ENCODE measurements around the gene HHAT.

Gene HHAT

GRCh38 chr1:210360852-210361477 is 32.3 kb downstream of the HHAT start:
- no peak overlapping the region for H3K27ac Mint-ChIP-seq
- no peak overlapping the region for H3K4me3 Mint-ChIP-seq
- peaks cover 8% of the 10 kb centered on the region for H3K27me3 Mint-ChIP-seq (ENCODE audit: low read depth)
- no peaks in the 10 kb centered on the region for H3K36me3 Mint-ChIP-seq (ENCODE audit: low read depth)
- no peaks in the 10 kb centered on the region for H3K9me3 Mint-ChIP-seq
- no peaks in the 10 kb centered on the region for H3K4me1 Mint-ChIP-seq (ENCODE audit: low read depth)

DNA sequence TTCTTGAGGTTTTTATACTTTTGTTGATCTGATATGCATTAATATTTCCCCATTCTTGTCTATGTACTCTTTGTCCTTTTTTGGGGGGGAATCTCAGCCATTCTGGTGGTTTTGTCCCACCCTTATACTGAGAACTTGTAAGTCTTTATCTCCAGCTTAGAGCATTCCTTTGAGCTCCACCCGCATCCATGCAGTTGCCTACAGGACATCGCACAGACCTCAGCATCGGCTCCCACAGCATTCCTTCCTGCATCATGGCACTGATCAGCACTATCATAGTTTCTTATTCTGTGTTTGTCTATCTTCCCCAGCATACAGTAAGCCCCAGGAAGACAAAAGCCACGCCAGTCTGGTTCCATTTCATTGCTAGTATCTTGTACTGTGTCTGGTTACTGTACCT is 33.0 kb downstream of the HHAT start:
- Mint-ChIP-seq H3K27ac (no peak overlapping the region), H3K4me3 (no peak overlapping the region), H3K4me1 (ENCODE audit: low read depth) (no peaks in the 10 kb centered on the region), H3K36me3 (ENCODE audit: low read depth) (no peaks in the 10 kb centered on the region), H3K9me3 (no peaks in the 10 kb centered on the region), H3K27me3 (ENCODE audit: low read depth) (peaks cover 9% of the 10 kb centered on the region)

- Mint-ChIP-seq H3K4me3 (no peak overlapping the region), H3K36me3 (ENCODE audit: low read depth) (no peaks in the 10 kb centered on the region), H3K27me3 (ENCODE audit: low read depth) (peaks cover 11% of the 10 kb centered on the region), H3K27ac (no peak overlapping the region), H3K9me3 (no peaks in the 10 kb centered on the region), H3K4me1 (ENCODE audit: low read depth) (no peaks in the 10 kb centered on the region)
These were observed 33.8 kb downstream of the HHAT start for GRCh38 chr1:210362526-210362925.

DNA sequence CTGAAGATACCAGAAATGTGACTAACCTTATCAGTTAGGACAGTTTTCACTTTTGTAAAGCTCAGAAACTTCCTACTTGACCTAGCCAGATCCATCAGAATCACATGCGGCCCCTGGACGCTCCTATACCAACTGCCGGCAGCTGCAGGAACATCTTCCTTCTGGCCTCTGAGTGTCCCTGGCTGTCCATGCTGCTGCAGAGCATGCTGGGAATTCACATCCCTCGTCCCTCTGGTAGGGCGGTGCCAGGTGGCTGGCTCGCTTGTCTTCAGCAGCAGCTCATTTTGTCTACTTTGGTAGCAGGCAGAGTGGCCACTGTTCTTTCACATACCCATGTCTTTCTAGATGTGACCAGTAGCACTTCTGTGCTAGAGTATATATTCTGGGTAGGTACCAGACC is 34.4 kb downstream of the HHAT start:
- Mint-ChIP-seq H3K27ac (no peak overlapping the region), H3K4me3 (no peak overlapping the region), H3K27me3 (ENCODE audit: low read depth) (peaks cover 11% of the 10 kb centered on the region), H3K36me3 (ENCODE audit: low read depth) (no peaks in the 10 kb centered on the region), H3K9me3 (no peaks in the 10 kb centered on the region), H3K4me1 (ENCODE audit: low read depth) (no peaks in the 10 kb centered on the region)

GRCh38 chr1:210364479-210364878 is 35.8 kb downstream of the HHAT start:
- H3K27me3 Mint-ChIP-seq (ENCODE audit: low read depth) = peaks cover 6% of the 10 kb centered on the region
- no peaks in the 10 kb centered on the region for H3K4me1 Mint-ChIP-seq (ENCODE audit: low read depth)
- no peak overlapping the region for H3K4me3 Mint-ChIP-seq
- no peaks in the 10 kb centered on the region for H3K9me3 Mint-ChIP-seq
- no peak overlapping the region for H3K27ac Mint-ChIP-seq
- H3K36me3 Mint-ChIP-seq (ENCODE audit: low read depth) = no peaks in the 10 kb centered on the region

GRCh38 chr1:210366767-210367166 is 38.1 kb downstream of the HHAT start:
- Mint-ChIP-seq H3K27ac (no peak overlapping the region), H3K36me3 (ENCODE audit: low read depth) (no peaks in the 10 kb centered on the region), H3K4me3 (no peak overlapping the region), H3K9me3 (no peaks in the 10 kb centered on the region), H3K27me3 (ENCODE audit: low read depth) (peaks cover 6% of the 10 kb centered on the region), H3K4me1 (ENCODE audit: low read depth) (no peaks in the 10 kb centered on the region)

- H3K4me3 Mint-ChIP-seq = no peak overlapping the region
- no peaks in the 10 kb centered on the region for H3K9me3 Mint-ChIP-seq
- H3K4me1 Mint-ChIP-seq (ENCODE audit: low read depth) = no peaks in the 10 kb centered on the region
- no peaks in the 10 kb centered on the region for H3K36me3 Mint-ChIP-seq (ENCODE audit: low read depth)
- H3K27ac Mint-ChIP-seq = no peak overlapping the region
- peaks cover 6% of the 10 kb centered on the region for H3K27me3 Mint-ChIP-seq (ENCODE audit: low read depth)
These were observed 38.9 kb downstream of the HHAT start for GRCh38 chr1:210367566-210367965.

- H3K4me3 Mint-ChIP-seq = no peak overlapping the region
- H3K36me3 Mint-ChIP-seq (ENCODE audit: low read depth) = no peaks in the 10 kb centered on the region
- H3K9me3 Mint-ChIP-seq = no peaks in the 10 kb centered on the region
- H3K27ac Mint-ChIP-seq = no peak overlapping the region
- H3K27me3 Mint-ChIP-seq (ENCODE audit: low read depth) = peaks cover 3% of the 10 kb centered on the region
- peaks cover 2% of the 10 kb centered on the region for H3K4me1 Mint-ChIP-seq (ENCODE audit: low read depth)
These were observed 40.7 kb downstream of the HHAT start for GRCh38 chr1:210369425-210369824.

DNA sequence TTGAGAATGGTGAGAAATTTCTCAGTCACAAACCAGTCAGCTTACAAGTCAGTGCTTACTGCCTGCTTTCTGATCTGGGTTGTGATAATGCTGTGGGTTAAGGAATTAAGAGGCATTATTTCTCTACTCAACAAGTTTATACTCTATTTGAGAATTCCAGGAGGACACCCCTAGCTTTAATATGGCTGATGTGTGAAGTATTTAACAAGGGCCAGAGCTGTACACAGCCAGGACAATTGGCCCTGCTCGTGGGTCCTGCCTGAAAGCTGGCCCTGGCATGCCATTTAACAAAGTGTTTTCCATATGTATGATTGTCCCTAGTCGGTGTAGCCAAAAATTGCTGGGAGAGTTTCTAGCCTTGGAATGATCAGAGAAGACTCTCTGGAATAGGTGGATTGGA is 43.2 kb downstream of the HHAT start:
- Mint-ChIP-seq H3K9me3 (no peaks in the 10 kb centered on the region), H3K4me3 (no peak overlapping the region), H3K27ac (peak overlapping the region; percentile 13), H3K4me1 (ENCODE audit: low read depth) (peaks cover 3% of the 10 kb centered on the region), H3K27me3 (ENCODE audit: low read depth) (peaks cover 2% of the 10 kb centered on the region), H3K36me3 (ENCODE audit: low read depth) (no peaks in the 10 kb centered on the region)

- Mint-ChIP-seq H3K27me3 (ENCODE audit: low read depth) (peaks cover 7% of the 10 kb centered on the region), H3K36me3 (ENCODE audit: low read depth) (no peaks in the 10 kb centered on the region), H3K27ac (no peak overlapping the region), H3K4me3 (no peak overlapping the region), H3K9me3 (no peaks in the 10 kb centered on the region), H3K4me1 (ENCODE audit: low read depth) (peaks cover 3% of the 10 kb centered on the region)
These were observed 43.8 kb downstream of the HHAT start for GRCh38 chr1:210372491-210372890.

DNA sequence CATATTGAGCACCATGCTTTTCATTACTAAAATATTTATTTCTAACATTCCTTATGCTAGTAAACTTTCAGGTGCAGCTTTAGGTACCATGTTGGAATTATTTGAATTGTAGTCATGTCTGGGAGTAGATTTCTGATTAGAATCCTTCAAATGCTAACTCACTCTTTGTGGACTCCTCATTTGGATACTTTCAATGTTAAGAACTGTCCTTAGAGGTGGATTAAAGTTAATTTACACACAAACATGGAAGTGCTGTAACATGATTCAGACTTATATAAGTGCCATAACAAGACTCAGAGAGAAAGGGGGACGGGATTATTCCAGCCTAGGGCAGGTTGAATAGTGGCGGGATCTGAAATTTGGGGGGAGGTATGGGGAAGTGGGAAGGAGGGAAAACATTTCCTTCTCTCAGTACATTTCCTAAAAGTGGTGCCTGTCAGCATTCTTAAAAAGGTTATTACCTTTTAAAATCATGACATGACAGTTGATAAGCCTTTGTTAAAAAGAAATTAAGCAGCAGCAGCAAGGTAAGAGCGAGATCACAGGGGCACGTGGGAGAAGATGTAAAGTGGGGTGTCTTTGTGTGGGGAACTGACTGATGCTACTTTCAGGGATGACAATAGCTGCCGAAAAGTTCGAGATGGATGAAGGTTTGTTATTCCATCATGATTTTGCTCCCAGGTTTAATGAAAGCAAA is 44.4 kb downstream of the HHAT start:
- Mint-ChIP-seq H3K27ac (no peak overlapping the region), H3K36me3 (ENCODE audit: low read depth) (no peaks in the 10 kb centered on the region), H3K27me3 (ENCODE audit: low read depth) (peaks cover 9% of the 10 kb centered on the region), H3K9me3 (no peaks in the 10 kb centered on the region), H3K4me3 (no peak overlapping the region), H3K4me1 (ENCODE audit: low read depth) (peaks cover 3% of the 10 kb centered on the region)

- H3K27ac Mint-ChIP-seq = peak overlapping the region; percentile 50
These were observed 44.9 kb downstream of the HHAT start for GRCh38 chr1:210373628-210373877.

DNA sequence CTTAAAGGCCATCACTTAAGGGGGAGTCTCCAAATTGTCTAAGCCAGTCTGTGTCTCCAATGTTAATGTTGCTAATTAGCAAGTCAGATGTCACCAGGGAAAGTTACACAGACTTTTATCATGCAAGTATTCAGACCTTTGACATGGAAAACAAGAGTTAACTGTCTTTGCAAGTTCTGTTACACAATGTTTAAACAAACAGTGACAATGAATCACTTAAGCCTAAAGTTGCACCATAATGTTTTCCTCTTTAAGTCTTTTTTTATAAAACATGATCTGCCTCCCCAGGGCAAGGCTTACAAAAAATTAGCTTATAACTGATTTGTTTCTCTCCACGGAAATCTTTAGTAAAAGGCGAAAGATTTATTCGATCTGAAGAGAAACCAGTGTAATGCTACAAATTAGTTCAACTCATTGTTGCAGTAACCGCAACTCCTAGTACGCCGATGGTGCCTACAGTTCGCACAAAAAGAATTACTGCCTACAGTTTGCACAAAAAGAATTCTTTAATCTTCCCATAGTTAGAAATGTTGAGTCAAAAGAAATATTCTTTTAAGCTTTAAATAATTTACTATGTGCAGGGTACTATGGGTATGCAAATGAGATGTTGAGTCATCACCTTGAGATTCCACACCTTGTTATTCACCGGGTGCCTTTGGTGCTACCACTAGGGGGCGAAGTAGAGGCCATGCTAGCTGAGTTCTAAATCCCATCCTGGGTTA is 45.3 kb downstream of the HHAT start:
- no peaks in the 10 kb centered on the region for H3K36me3 Mint-ChIP-seq (ENCODE audit: low read depth)
- peaks cover 3% of the 10 kb centered on the region for H3K4me1 Mint-ChIP-seq (ENCODE audit: low read depth)
- H3K27me3 Mint-ChIP-seq (ENCODE audit: low read depth) = peaks cover 9% of the 10 kb centered on the region
- H3K4me3 Mint-ChIP-seq = no peak overlapping the region
- no peaks in the 10 kb centered on the region for H3K9me3 Mint-ChIP-seq
- peak overlapping the region; percentile 56 for H3K27ac Mint-ChIP-seq

More at GRCh38 chr1:210373628-210373877, 44.9 kb downstream of the HHAT start:
- H3K4me1 Mint-ChIP-seq (ENCODE audit: low read depth) = peaks cover 3% of the 10 kb centered on the region
- no peak overlapping the region for H3K4me3 Mint-ChIP-seq
- H3K9me3 Mint-ChIP-seq = no peaks in the 10 kb centered on the region
- H3K36me3 Mint-ChIP-seq (ENCODE audit: low read depth) = no peaks in the 10 kb centered on the region
- peaks cover 9% of the 10 kb centered on the region for H3K27me3 Mint-ChIP-seq (ENCODE audit: low read depth)

DNA sequence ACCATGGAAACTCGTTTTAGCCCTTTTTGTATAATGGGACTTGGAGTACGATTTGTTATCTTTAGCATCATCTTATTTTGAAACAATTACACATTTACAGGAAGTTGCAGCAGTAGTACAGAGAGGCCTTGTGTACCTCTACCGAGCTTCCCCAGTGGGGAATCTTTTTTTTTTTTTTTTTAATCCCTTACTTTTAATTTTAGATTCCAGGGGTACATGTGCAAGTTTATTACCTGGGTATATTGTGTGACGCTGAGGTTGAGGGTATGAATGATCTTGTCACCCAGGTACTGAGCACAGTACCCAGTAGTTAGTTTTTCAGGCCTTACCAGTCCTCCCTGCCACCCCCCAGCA is 45.9 kb downstream of the HHAT start:
- Mint-ChIP-seq H3K9me3 (no peaks in the 10 kb centered on the region), H3K36me3 (ENCODE audit: low read depth) (no peaks in the 10 kb centered on the region), H3K27me3 (ENCODE audit: low read depth) (peaks cover 9% of the 10 kb centered on the region), H3K27ac (no peak overlapping the region), H3K4me3 (no peak overlapping the region), H3K4me1 (ENCODE audit: low read depth) (peaks cover 3% of the 10 kb centered on the region)

GRCh38 chr1:210376836-210377372 is 48.2 kb downstream of the HHAT start:
- peaks cover 3% of the 10 kb centered on the region for H3K4me1 Mint-ChIP-seq (ENCODE audit: low read depth)
- no peak overlapping the region for H3K27ac Mint-ChIP-seq
- H3K9me3 Mint-ChIP-seq = no peaks in the 10 kb centered on the region
- no peak overlapping the region for H3K4me3 Mint-ChIP-seq
- peaks cover 9% of the 10 kb centered on the region for H3K27me3 Mint-ChIP-seq (ENCODE audit: low read depth)
- H3K36me3 Mint-ChIP-seq (ENCODE audit: low read depth) = no peaks in the 10 kb centered on the region
